Measurements from ENCODE around the gene HASPIN.

Gene HASPIN

GRCh38 chr17:3735515-3735914 is 11.8 kb downstream of the HASPIN start:
- DNase-seq (ENCODE audit: low read depth in 2 of 2) = no peak

GRCh38 chr17:3738562-3739295 is 15.0 kb downstream of the HASPIN start:
- peak; percentile 30 to 42 for DNase-seq (ENCODE audit: low read depth in 2 of 2)

- DNase-seq (ENCODE audit: low read depth in 2 of 2) = no peak
Measured at GRCh38 chr17:3739422-3740124, 15.9 kb downstream of the HASPIN start.

GRCh38 chr17:3740611-3741073 is 16.9 kb downstream of the HASPIN start:
- no peak for DNase-seq (ENCODE audit: low read depth in 2 of 2)

GRCh38 chr17:3744014-3744413 is 20.3 kb downstream of the HASPIN start:
- DNase-seq (ENCODE audit: low read depth in 2 of 2) = no peak

- DNase-seq (ENCODE audit: low read depth in 2 of 2) = no peak
Measured at GRCh38 chr17:3745071-3745470, 21.4 kb downstream of the HASPIN start.

- no peak for DNase-seq (ENCODE audit: low read depth in 2 of 2)
Measured at GRCh38 chr17:3747805-3748204, 24.1 kb downstream of the HASPIN start.

- no peak for DNase-seq (ENCODE audit: low read depth in 2 of 2)
Measured at GRCh38 chr17:3748576-3748975, 24.9 kb downstream of the HASPIN start.

GRCh38 chr17:3750296-3750695 is 26.6 kb downstream of the HASPIN start:
- DNase-seq (ENCODE audit: low read depth in 2 of 2) = no peak

- no peak for DNase-seq (ENCODE audit: low read depth in 2 of 2)
Measured at GRCh38 chr17:3750926-3751325, 27.2 kb downstream of the HASPIN start.

GRCh38 chr17:3751836-3752235 is 28.1 kb downstream of the HASPIN start:
- no peak for DNase-seq (ENCODE audit: low read depth in 2 of 2)

- no peak for DNase-seq (ENCODE audit: low read depth in 2 of 2)
Measured at GRCh38 chr17:3753624-3754023, 29.9 kb downstream of the HASPIN start.

GRCh38 chr17:3754066-3754457 is 30.4 kb downstream of the HASPIN start:
- DNase-seq (ENCODE audit: low read depth in 2 of 2) = no peak

- DNase-seq (ENCODE audit: low read depth in 2 of 2) = peak; percentile 48 to 65
Measured at GRCh38 chr17:3754458-3755334, 31.0 kb downstream of the HASPIN start.

GRCh38 chr17:3755335-3756030 is 31.8 kb downstream of the HASPIN start:
- no peak for DNase-seq (ENCODE audit: low read depth in 2 of 2)

- no peak for DNase-seq (ENCODE audit: low read depth in 2 of 2)
Measured at GRCh38 chr17:3759597-3760216, 36.0 kb downstream of the HASPIN start.

GRCh38 chr17:3761036-3761917 is 37.6 kb downstream of the HASPIN start:
- no peak for DNase-seq (ENCODE audit: low read depth in 2 of 2)

GRCh38 chr17:3761918-3762380 is 38.2 kb downstream of the HASPIN start:
- DNase-seq (ENCODE audit: low read depth in 2 of 2) = no peak

GRCh38 chr17:3762922-3763776 is 39.4 kb downstream of the HASPIN start:
- DNase-seq (ENCODE audit: low read depth in 2 of 2) = no peak

All from stimulated activated CD8-positive, alpha-beta memory T cell treated with anti-CD3 and anti-CD28 coated beads, Interleukin-2, amount 100 ng/mL, for 1 hour (primary cell).